GM12872 (cell line): ENCODE results near the gene EIPR1.

ENCODE experiments used
- CTCF ChIP-seq: IDR thresholded peaks from 3 replicates; pipeline ENCODE4 v1.5.1; 2011; ENCODE audit warnings: low read depth, mild to moderate bottlenecking, low read length, moderate library complexity; ENCODE audit not compliant: insufficient read depth

EIPR1 gene

GRCh38 chr2:3365219-3365618, 12.4 kb downstream of the EIPR1 start:
- TF ChIP-seq CTCF: no peak

- TF ChIP-seq CTCF: no peak
These were observed 15.9 kb downstream of the EIPR1 start for GRCh38 chr2:3361518-3362389.

GRCh38 chr2:3357926-3358325, 19.7 kb downstream of the EIPR1 start:
- no peak for TF ChIP-seq CTCF

GRCh38 chr2:3356799-3357198, 20.8 kb downstream of the EIPR1 start:
- no peak for TF ChIP-seq CTCF

GRCh38 chr2:3355951-3356569, 21.6 kb downstream of the EIPR1 start:
- TF ChIP-seq CTCF: no peak

- no peak for TF ChIP-seq CTCF
These were observed 22.6 kb downstream of the EIPR1 start for GRCh38 chr2:3354986-3355385.

- TF ChIP-seq CTCF: no peak
These were observed 28.4 kb downstream of the EIPR1 start for GRCh38 chr2:3349211-3349693.
